GM13977 (cell line): Measurements from ENCODE around the gene MEGF6.

Source experiments
- DNase-seq: peaks from one replicate; pipeline ENCODE4 v3.0.0; 2012; ENCODE audit warnings: low spot score
- in situ Hi-C: fragments of 300-500 bp; cut with MboI; formaldehyde crosslinking; loops from one replicate; pipeline ENCODE4 v1.12.0; 2022; ENCODE audit warnings: low sequenced_read_pairs, low pct_unique_long_range_greater_than_20kb, mixed read lengths, inconsistent platforms; ENCODE audit not compliant: unreplicated experiment
- TF ChIP-seq, protein P1 (sequence below): IDR thresholded peaks from 2 replicates; pipeline ENCODE4 v1.5.1; 2012; ENCODE audit warnings: mild to moderate bottlenecking, control low read depth; ENCODE audit not compliant: insufficient read depth; ENCODE audit errors: extremely low read depth, missing control alignments

Gene MEGF6

GRCh38 chr1:3544040-3544977, 67.0 kb downstream of the MEGF6 start:
- TF ChIP-seq, protein P1, sequence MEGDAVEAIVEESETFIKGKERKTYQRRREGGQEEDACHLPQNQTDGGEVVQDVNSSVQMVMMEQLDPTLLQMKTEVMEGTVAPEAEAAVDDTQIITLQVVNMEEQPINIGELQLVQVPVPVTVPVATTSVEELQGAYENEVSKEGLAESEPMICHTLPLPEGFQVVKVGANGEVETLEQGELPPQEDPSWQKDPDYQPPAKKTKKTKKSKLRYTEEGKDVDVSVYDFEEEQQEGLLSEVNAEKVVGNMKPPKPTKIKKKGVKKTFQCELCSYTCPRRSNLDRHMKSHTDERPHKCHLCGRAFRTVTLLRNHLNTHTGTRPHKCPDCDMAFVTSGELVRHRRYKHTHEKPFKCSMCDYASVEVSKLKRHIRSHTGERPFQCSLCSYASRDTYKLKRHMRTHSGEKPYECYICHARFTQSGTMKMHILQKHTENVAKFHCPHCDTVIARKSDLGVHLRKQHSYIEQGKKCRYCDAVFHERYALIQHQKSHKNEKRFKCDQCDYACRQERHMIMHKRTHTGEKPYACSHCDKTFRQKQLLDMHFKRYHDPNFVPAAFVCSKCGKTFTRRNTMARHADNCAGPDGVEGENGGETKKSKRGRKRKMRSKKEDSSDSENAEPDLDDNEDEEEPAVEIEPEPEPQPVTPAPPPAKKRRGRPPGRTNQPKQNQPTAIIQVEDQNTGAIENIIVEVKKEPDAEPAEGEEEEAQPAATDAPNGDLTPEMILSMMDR, result no peak
- in situ Hi-C loops, result no loop called here
- no peak for DNase-seq

GRCh38 chr1:3543076-3544039, 68.0 kb downstream of the MEGF6 start:
- in situ Hi-C loops, result no loop called here
- TF ChIP-seq, protein P1, result no peak
- DNase-seq, result no peak

GRCh38 chr1:3542676-3543075, 68.6 kb downstream of the MEGF6 start:
- TF ChIP-seq, protein P1, result no peak
- DNase-seq, result no peak
- in situ Hi-C loops, result no loop called here

GRCh38 chr1:3541936-3542335, 69.4 kb downstream of the MEGF6 start:
- TF ChIP-seq, protein P1, result no peak
- DNase-seq, result no peak
- in situ Hi-C loops, result no loop called here

DNA sequence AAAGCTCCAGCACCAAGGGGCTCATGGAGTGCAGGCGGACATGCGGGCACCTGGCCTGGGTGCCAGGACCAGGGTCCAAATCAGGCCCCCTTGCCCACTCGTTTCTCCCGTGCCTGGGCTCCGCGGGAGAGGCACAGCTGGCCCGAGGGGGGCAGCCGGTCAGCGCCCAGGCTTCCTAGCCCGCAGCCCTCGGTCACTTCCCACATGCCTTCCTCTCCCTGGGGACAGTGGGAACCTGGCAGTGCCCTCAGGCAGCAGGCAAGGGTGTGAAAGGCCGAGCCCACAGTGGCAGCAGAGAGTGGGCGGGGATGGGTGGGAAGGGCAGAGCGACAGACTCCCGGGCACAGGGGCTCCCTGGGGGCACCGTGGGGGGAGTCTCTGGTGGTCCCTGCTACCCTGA, 69.8 kb downstream of the MEGF6 start:
- DNase-seq, result no peak
- in situ Hi-C loops, result no loop called here
- TF ChIP-seq, protein P1, result no peak

DNA sequence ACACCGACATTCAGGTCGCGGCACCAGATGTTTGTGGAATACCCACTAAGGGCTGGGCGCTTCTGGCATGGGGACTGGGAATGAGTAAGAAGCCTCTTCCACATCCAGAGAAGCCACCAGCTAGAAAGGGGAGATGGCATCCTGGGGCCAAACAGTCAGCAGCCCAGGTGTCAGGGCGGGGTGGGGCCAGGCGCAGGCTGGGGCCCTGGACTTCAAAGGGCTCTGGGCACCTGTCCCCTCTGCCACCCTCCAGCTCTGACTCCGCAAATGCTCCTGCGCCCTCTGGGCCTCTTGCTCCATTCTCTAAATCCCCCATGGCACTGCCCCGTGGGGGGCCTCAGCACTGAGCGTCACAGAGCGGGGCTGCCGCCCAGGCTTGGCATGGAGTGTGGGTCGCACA, 70.4 kb downstream of the MEGF6 start:
- in situ Hi-C loops, result no loop called here
- no peak for DNase-seq
- TF ChIP-seq, protein P1, result no peak
